ENCODE results near the gene ZNF483. TPM values are rescaled to one million over a fixed set of nuclear protein-coding genes. Genes with fewer than 3 reads are reported as not detected.

ZNF483 gene
- 10 to 100 TPM in 1 of 5 donors, 1 to 10 TPM in 3, not detected in 1; 1.8 to 29.7 (median 4.5) TPM for total RNA-seq
- polyA plus RNA-seq = under 1 TPM in 2 of 3 donors, not detected in 1; 0.06 to 0.38 TPM
- long read RNA-seq, donor 1 = 0 reads
- long read RNA-seq, donor 2 = 0 reads
- long read RNA-seq, donor 3 = 0 reads
- long read RNA-seq, donor 4 = 0 reads
- long read RNA-seq, donor 5, partial matches to known transcripts = 5 of 15 reads
- long read RNA-seq, donor 5, other reads (novel, unspliced or antisense) = 10 of 15 reads
- long read RNA-seq, donor 6, partial matches to known transcripts = 146 of 182 reads
- long read RNA-seq, donor 6, other reads (novel, unspliced or antisense) = 35 of 182 reads
- long read RNA-seq, donor 7 = 0 reads
- long read RNA-seq, donor 8, partial matches to known transcripts = 34 of 51 reads
- long read RNA-seq, donor 8, other reads (novel, unspliced or antisense) = 17 of 51 reads
- long read RNA-seq, donor 9 = 0 reads
- long read RNA-seq, donor 10 = 0 reads

GRCh38 chr9:111525056-111525977 lies at the start of gene ZNF483:
Gene ZNF483, plus strand, starts transcription at chr9:111525179. Its CDS starts 2,217 bp downstream, at chr9:111527396.
- intact Hi-C loops (cut with DNase I; ENCODE audit: low total_unique reads) = no loop called here
- Histone ChIP-seq H3K27me3 (no peaks in the 10 kb centered on the region), H3K9me3 (no peaks in the 10 kb centered on the region), H3K4me1 (peaks cover 4 to 21% (median 17%) of the 10 kb centered on the region in 4 donors), H3K36me3 (peaks cover 0 to 24% (median 13%) of the 10 kb centered on the region in 4 donors), H3K27ac (peak within 1 kb of the TSS; percentile 69 to 81 (median 75)), H3K4me3 (peak within 1 kb of the TSS; percentile 64 to 93 (median 82))
- DNase-seq = peak; percentile 82 to 96
- TF ChIP-seq POLR2AphosphoS5 (IDR thresholded peaks at IDR 0.05) (peak; percentile 42 to 71 (median 56)), EP300 (IDR thresholded peaks at IDR 0.05) (no peak)
- 0 to 1% (median 1%) methylated on average over 41 to 66 of the region's 66 CpGs for WGBS, 5 donors

DNA sequence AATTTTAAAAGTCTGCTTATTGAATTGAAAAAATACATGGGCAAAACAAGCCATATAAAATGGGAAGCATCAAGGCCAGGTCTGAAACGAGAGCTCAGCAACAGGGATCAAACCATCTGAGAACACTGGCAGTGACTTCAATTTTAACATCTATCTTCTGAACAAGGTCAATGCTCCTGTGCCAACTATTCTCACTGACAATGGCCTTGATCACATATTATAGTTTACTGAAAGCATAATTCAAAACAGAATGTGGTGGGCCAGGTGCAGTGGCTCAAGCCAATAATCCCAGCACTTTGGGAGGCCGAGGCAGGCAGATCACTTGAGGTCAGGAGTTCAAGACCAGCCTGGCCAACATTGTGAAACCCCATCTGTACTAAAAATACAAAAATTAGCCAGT lies 49.8 kb upstream of the ZNF483 start:
- no peaks in the 10 kb centered on the region for H3K36me3 ChIP-seq
- no peaks in the 10 kb centered on the region for H3K27me3 ChIP-seq
- no peak overlapping the region for H3K4me3 ChIP-seq
- no peaks in the 10 kb centered on the region for H3K9me3 ChIP-seq
- H3K27ac ChIP-seq = no peak overlapping the region
- 80 to 95% (median 90%) methylated on average over 2 of the region's 2 CpGs for WGBS, 5 donors
- TF ChIP-seq POLR2A (IDR thresholded peaks at IDR 0.05) = no peak
- TF ChIP-seq EP300 (IDR thresholded peaks at IDR 0.05) = no peak
- no peak for TF ChIP-seq POLR2AphosphoS5 (IDR thresholded peaks at IDR 0.05)
- TF ChIP-seq, protein P1, sequence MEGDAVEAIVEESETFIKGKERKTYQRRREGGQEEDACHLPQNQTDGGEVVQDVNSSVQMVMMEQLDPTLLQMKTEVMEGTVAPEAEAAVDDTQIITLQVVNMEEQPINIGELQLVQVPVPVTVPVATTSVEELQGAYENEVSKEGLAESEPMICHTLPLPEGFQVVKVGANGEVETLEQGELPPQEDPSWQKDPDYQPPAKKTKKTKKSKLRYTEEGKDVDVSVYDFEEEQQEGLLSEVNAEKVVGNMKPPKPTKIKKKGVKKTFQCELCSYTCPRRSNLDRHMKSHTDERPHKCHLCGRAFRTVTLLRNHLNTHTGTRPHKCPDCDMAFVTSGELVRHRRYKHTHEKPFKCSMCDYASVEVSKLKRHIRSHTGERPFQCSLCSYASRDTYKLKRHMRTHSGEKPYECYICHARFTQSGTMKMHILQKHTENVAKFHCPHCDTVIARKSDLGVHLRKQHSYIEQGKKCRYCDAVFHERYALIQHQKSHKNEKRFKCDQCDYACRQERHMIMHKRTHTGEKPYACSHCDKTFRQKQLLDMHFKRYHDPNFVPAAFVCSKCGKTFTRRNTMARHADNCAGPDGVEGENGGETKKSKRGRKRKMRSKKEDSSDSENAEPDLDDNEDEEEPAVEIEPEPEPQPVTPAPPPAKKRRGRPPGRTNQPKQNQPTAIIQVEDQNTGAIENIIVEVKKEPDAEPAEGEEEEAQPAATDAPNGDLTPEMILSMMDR (IDR thresholded peaks at IDR 0.05) = no peak
- intact Hi-C loops (cut with DNase I; ENCODE audit: low total_unique reads) = no loop called here
- no peak for DNase-seq
- H3K4me1 ChIP-seq = peaks cover 0 to 84% (median 39%) of the 10 kb centered on the region in 4 donors

DNA sequence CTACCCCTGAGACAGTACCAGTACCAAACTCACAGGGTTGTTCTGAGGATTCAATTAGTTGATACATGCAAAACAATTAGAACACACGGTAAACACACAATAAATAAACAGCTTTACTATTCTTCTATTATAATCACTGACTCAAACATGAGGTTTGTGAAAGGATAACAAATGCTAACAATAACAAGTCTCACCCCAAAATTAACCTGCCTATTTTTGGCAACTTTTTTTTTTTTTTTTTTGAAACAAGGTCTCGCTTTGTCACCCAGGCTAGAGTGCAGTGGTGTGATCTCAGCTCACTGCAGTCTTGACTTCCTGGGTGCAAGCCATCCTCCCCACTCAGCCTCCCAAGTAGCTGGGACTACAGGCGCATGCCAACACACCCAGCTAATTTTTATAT lies 47.3 kb upstream of the ZNF483 start:
- Histone ChIP-seq H3K36me3 (no peaks in the 10 kb centered on the region), H3K27me3 (no peaks in the 10 kb centered on the region), H3K9me3 (no peaks in the 10 kb centered on the region), H3K27ac (no peak overlapping the region), H3K4me1 (peaks cover 8 to 91% (median 49%) of the 10 kb centered on the region in 4 donors), H3K4me3 (no peak overlapping the region)
- no peak for TF ChIP-seq POLR2A (IDR thresholded peaks at IDR 0.05)
- TF ChIP-seq EP300 (IDR thresholded peaks at IDR 0.05) = no peak
- TF ChIP-seq POLR2AphosphoS5 (IDR thresholded peaks at IDR 0.05) = no peak
- TF ChIP-seq, protein P1 (IDR thresholded peaks at IDR 0.05) = no peak
- WGBS, 5 donors = 86 to 90% (median 87%) methylated on average over 3 of the region's 3 CpGs
- no peak for DNase-seq
- intact Hi-C loops (cut with DNase I; ENCODE audit: low total_unique reads) = no loop called here

- H3K27me3 ChIP-seq = no peaks in the 10 kb centered on the region
- 22 to 40% (median 24%) methylated on average over 13 of the region's 13 CpGs for WGBS, 5 donors
These were observed 42.9 kb upstream of the ZNF483 start for GRCh38 chr9:111481885-111482636.

More at GRCh38 chr9:111481885-111482636, 42.9 kb upstream of the ZNF483 start:
- peak in 1 of 2 donors; percentile 40 for DNase-seq
- intact Hi-C loops (cut with DNase I; ENCODE audit: low total_unique reads) = no loop called here
- H3K27ac ChIP-seq = peak overlapping the region; percentile 66 to 99 (median 98)
- peaks cover 13 to 55% (median 35%) of the 10 kb centered on the region in 4 donors for H3K4me1 ChIP-seq
- peak overlapping the region; percentile 70 to 96 (median 87) for H3K4me3 ChIP-seq
- H3K36me3 ChIP-seq = no peaks in the 10 kb centered on the region
- no peaks in the 10 kb centered on the region for H3K9me3 ChIP-seq
- TF ChIP-seq, protein P1 (IDR thresholded peaks at IDR 0.05) = no peak
- TF ChIP-seq POLR2A (IDR thresholded peaks at IDR 0.05) (no peak), EP300 (IDR thresholded peaks at IDR 0.05) (no peak), POLR2AphosphoS5 (IDR thresholded peaks at IDR 0.05) (no peak)
